PC-9 (cell line): ENCODE results near the gene MYBPH.

ENCODE experiments used
- CTCF ChIP-seq: fragments of 200-600 bp; sonication (generic); conservative IDR thresholded peaks from 2 replicates; pipeline ENCODE4 v1.6.1; 2017; ENCODE audit warnings: mixed run types, antibody characterized with exemption, mild to moderate bottlenecking, moderate library complexity
- EZH2 ChIP-seq: fragments of 200-600 bp; sonication (generic); IDR thresholded peaks from 2 replicates; pipeline ENCODE4 v1.8.0; 2017; ENCODE audit warnings: antibody characterized with exemption, low read depth

GRCh38 chr1:203207751-203208150, 32.1 kb upstream of the MYBPH start:
- TF ChIP-seq CTCF (no peak), EZH2 (no peak)
